Ovary (tissue), 9 donors: ENCODE results near the gene CLIC5. TPM values are rescaled to one million over a fixed set of nuclear protein-coding genes. Genes with fewer than 3 reads are reported as not detected.

Experiments used
- DNase-seq, 5 donors: peaks; one replicate each; pipeline ENCODE4 v3.0.0-alpha.2; 2019 to 2020
- H3K27ac ChIP-seq, 2 donors: fragments of 200-600 bp; one replicate each; pipeline versions ENCODE4 v1.5.1 to v1.8.0; 2019 to 2022
- H3K27me3 ChIP-seq: fragments of 200-600 bp; one replicate; pipeline ENCODE4 v1.8.0; 2022
- H3K36me3 ChIP-seq: fragments of 200-600 bp; sonication (generic); one replicate; pipeline ENCODE4 v1.5.1; 2019
- H3K4me1 ChIP-seq: one replicate; pipeline ENCODE4 v1.8.1; 2013; ENCODE audit warnings: mild to moderate bottlenecking, moderate library complexity; ENCODE audit not compliant: insufficient read depth
- H3K4me3 ChIP-seq: fragments of 200-600 bp; sonication (generic); one replicate; pipeline ENCODE4 v1.5.1; 2017
- H3K9me3 ChIP-seq, 2 donors: fragments of 200-600 bp in 1 of 2; sonication (generic) in 1 of 2; one replicate each; pipeline versions ENCODE4 v1.5.1 to v1.8.1; 2013 to 2019; ENCODE audit warnings: mild to moderate bottlenecking in 1 of 2, moderate library complexity in 1 of 2
- EP300 ChIP-seq: sonication (generic); formaldehyde crosslinking; IDR thresholded peaks from one replicate; pipeline ENCODE4 v1.6.1; 2017; ENCODE audit warnings: antibody characterized with exemption
- POLR2A ChIP-seq: fragments of 450-650 bp; IDR thresholded peaks from one replicate; pipeline ENCODE4 v1.6.1; 2017; ENCODE audit warnings: antibody characterized with exemption, mild to moderate bottlenecking, moderate library complexity
- WGBS, 3 donors: extraction: QIAGEN DNeasy Blood & Tissue Kit in 1 of 3; methylation state at CpG; one replicate each; pipeline versions ENCODE4 v1.1.5 to v1.1.7; 2013 to 2017; 5-methylcytosine and 5-hydroxymethylcytosine counted together
- intact Hi-C, 4 donors: fragments of 100-400 bp; cut with DNase I; formaldehyde crosslinking; loops; one replicate each; pipeline versions ENCODE4 v1.11.0 to v1.15.1; 2022 to 2023
- polyA plus RNA-seq, 2 donors: library from polyadenylated mRNA; stranded (reverse); fragments of 200-250 nt in 1 of 2; fragments of 350-450 nt in 1 of 2; fragmentation: Illumina TruSeq in 1 of 2; extraction: RNeasy Lipid Tissue Mini Kit (QIAGEN cat#74804) in 1 of 2; gene quantifications; one replicate each; pipeline ENCODE4 v1.2.3, GENCODE V29; 2013 to 2014
- total RNA-seq, 7 donors: library from RNA; depleted of rRNA in 2 of 7; stranded (reverse); fragments of >200 nt in 2 of 7; fragmentation: NEBNext Ultra II Directional in 3 of 7; extraction: Animal tissue kit (Norgen Biotek cat#: 25700) in 3 of 7; gene quantifications; one replicate each; pipeline versions ENCODE4 v1.1.0 to v1.2.4, GENCODE V29; 2016 to 2023
- TF ChIP-seq, protein P1 (sequence below), 3 donors: fragments of 450-650 bp in 2 of 3; fragments of 200-600 bp in 1 of 3; IDR thresholded peaks; one replicate each; pipeline versions ENCODE4 v1.5.1 to v1.8.0; 2016 to 2022; ENCODE audit warnings: antibody characterized with exemption in 3 of 3, mild to moderate bottlenecking in 1 of 3
- donor health status: DM: no; HTN: no; CAD: no; lungs with moderate emphysema.
- donor health status: DM: no; HTN: no; CAD: no.
- donor health status: Bipolar disorder and iron deficiency.
- donor health status: DM: yes; HTN: yes; CAD: no.
- donor health status: DM: no; HTN: no; CAD: no.
- donor health status: DM: yes; HTN: yes; CAD: no.

CLIC5 gene
- total and polyA plus RNA-seq, 9 donors, result 0.27 to 42.3 (median 2.0) TPM

GRCh38 chr6:45969883-45970282 is 45.8 kb downstream of the CLIC5 start:
- H3K36me3 ChIP-seq, result no peaks in the 10 kb centered on the region
- H3K27ac ChIP-seq, result no peak overlapping the region
- intact Hi-C loops, result no loop called here
- no peak overlapping the region for H3K4me3 ChIP-seq
- TF ChIP-seq EP300 (no peak), POLR2A (no peak)
- TF ChIP-seq, protein P1, sequence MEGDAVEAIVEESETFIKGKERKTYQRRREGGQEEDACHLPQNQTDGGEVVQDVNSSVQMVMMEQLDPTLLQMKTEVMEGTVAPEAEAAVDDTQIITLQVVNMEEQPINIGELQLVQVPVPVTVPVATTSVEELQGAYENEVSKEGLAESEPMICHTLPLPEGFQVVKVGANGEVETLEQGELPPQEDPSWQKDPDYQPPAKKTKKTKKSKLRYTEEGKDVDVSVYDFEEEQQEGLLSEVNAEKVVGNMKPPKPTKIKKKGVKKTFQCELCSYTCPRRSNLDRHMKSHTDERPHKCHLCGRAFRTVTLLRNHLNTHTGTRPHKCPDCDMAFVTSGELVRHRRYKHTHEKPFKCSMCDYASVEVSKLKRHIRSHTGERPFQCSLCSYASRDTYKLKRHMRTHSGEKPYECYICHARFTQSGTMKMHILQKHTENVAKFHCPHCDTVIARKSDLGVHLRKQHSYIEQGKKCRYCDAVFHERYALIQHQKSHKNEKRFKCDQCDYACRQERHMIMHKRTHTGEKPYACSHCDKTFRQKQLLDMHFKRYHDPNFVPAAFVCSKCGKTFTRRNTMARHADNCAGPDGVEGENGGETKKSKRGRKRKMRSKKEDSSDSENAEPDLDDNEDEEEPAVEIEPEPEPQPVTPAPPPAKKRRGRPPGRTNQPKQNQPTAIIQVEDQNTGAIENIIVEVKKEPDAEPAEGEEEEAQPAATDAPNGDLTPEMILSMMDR (IDR thresholded peaks at IDR 0.05), result no peak
- DNase-seq, result no peak
- no peaks in the 10 kb centered on the region for H3K27me3 ChIP-seq
- H3K9me3 ChIP-seq, result no peaks in the 10 kb centered on the region
- 35 to 69% (median 44%) methylated on average over 2 of the region's 2 CpGs for WGBS, 3 donors
- H3K4me1 ChIP-seq, result peaks cover 2% of the 10 kb centered on the region

- H3K27ac ChIP-seq, result no peak overlapping the region
- H3K9me3 ChIP-seq, result no peaks in the 10 kb centered on the region
- H3K4me3 ChIP-seq, result no peak overlapping the region
- TF ChIP-seq, protein P1 (IDR thresholded peaks at IDR 0.05), result no peak
- no peak for TF ChIP-seq POLR2A
- TF ChIP-seq EP300, result no peak
- intact Hi-C loops, result no loop called here
- no peaks in the 10 kb centered on the region for H3K36me3 ChIP-seq
- no peak for DNase-seq
- WGBS, 3 donors, result 42 to 64% (median 57%) methylated on average over 2 of the region's 2 CpGs
- peaks cover 2% of the 10 kb centered on the region for H3K4me1 ChIP-seq
- no peaks in the 10 kb centered on the region for H3K27me3 ChIP-seq
Observed at GRCh38 chr6:45969026-45969425, 46.6 kb downstream of the CLIC5 start.

GRCh38 chr6:45967363-45967762 is 48.3 kb downstream of the CLIC5 start:
- TF ChIP-seq POLR2A, result no peak
- no peak for TF ChIP-seq EP300
- WGBS, 3 donors, result 96 to 98% (median 96%) methylated on average over 1 of the region's 1 CpG
- Histone ChIP-seq H3K9me3 (no peaks in the 10 kb centered on the region), H3K27me3 (no peaks in the 10 kb centered on the region), H3K4me1 (peaks cover 2% of the 10 kb centered on the region), H3K4me3 (no peak overlapping the region), H3K36me3 (no peaks in the 10 kb centered on the region), H3K27ac (no peak overlapping the region)
- no peak for DNase-seq
- intact Hi-C loops, result no loop called here

GRCh38 chr6:45966797-45967196 is 48.9 kb downstream of the CLIC5 start:
- Histone ChIP-seq H3K4me1 (peaks cover 2% of the 10 kb centered on the region), H3K9me3 (no peaks in the 10 kb centered on the region), H3K27me3 (no peaks in the 10 kb centered on the region), H3K4me3 (no peak overlapping the region), H3K36me3 (no peaks in the 10 kb centered on the region), H3K27ac (no peak overlapping the region)
- 91 to 96% (median 93%) methylated on average over 3 of the region's 3 CpGs for WGBS, 3 donors
- intact Hi-C loops, result no loop called here
- TF ChIP-seq, protein P1 (IDR thresholded peaks at IDR 0.05), result no peak
- no peak for TF ChIP-seq POLR2A
- no peak for TF ChIP-seq EP300
- DNase-seq, result no peak

- TF ChIP-seq, protein P1 (IDR thresholded peaks at IDR 0.05), result no peak
- TF ChIP-seq EP300 (no peak), POLR2A (no peak)
- Histone ChIP-seq H3K36me3 (no peaks in the 10 kb centered on the region), H3K27me3 (no peaks in the 10 kb centered on the region), H3K4me1 (peaks cover 2% of the 10 kb centered on the region), H3K4me3 (no peak overlapping the region), H3K27ac (no peak overlapping the region), H3K9me3 (no peaks in the 10 kb centered on the region)
- intact Hi-C loops, result no loop called here
- WGBS, 3 donors, result 36 to 49% (median 41%) methylated on average over 4 of the region's 4 CpGs
- DNase-seq, result no peak
Observed at GRCh38 chr6:45966340-45966739, 49.3 kb downstream of the CLIC5 start.
